HepG2 (cell line): Measurements from ENCODE around the gene EBP. TPM values are rescaled to one million over a fixed set of nuclear protein-coding genes. Genes with fewer than 3 reads are reported as not detected.

Experiments
- ATAC-seq: fragments of 200-7000 bp; cut with Tn5 transposase; 3 replicates; pipeline ENCODE4 v1.9.1; 2020; ENCODE audit warnings: mild to moderate bottlenecking, moderate library complexity
- BruUV-seq: library from RNA; stranded (reverse); fragments of 400-500 nt; replicated peaks from 2 replicates; lab custom pipeline; 2021; lab: Mats Ljungman, UMichigan
- CTCF ChIA-PET: fragments of 300-600 bp; formaldehyde crosslinking; extraction: SDS; loops from one replicate; lab custom pipeline; 2021; ENCODE audit warnings: low total read pairs, inconsistent platforms, low intra/inter-chr PET ratio; lab: Yijun Ruan, JAX
- POLR2A ChIA-PET: fragments of 350-600 bp; sonication (Branson Sonifier 250); formaldehyde crosslinking; loops from one replicate; lab custom pipeline; 2020; ENCODE audit warnings: antibody characterized with exemption, inconsistent platforms; lab: Yijun Ruan, JAX
- DNase-seq: peaks from one replicate; pipeline ENCODE4 v3.0.0-alpha.2; 2015; ENCODE audit warnings: low spot score
- FAIRE-seq: peaks from 3 replicates; lab custom pipeline; 2011; peaks lifted over from hg19 to GRCh38; lab: Jason Lieb, UNC
- H2AFZ ChIP-seq: one replicate; pipeline ENCODE4 v1.6.1; 2011; ENCODE audit warnings: low read length, inconsistent platforms
- H3K27ac ChIP-seq: fragments of 300-600 bp; 3 replicates; pipeline ENCODE4 v1.8.0; 2011; ENCODE audit warnings: mixed run types, mild to moderate bottlenecking, mixed read lengths, low read length, inconsistent platforms; ENCODE audit not compliant: insufficient read depth; ENCODE audit errors: extremely low read length
- H3K27me3 ChIP-seq, 2 experiments: fragments of 200-600 bp in 1 of 2; 2 replicates in 1 of 2; 3 replicates in 1 of 2; pipeline versions ENCODE4 v1.6.0 to v1.8.0; 2011; ENCODE audit warnings: low read length in 2 of 2, mild to moderate bottlenecking in 2 of 2, moderate library complexity in 2 of 2, inconsistent platforms in 1 of 2; ENCODE audit not compliant: insufficient read depth in 2 of 2, control insufficient read depth in 1 of 2
- H3K36me3 ChIP-seq, 2 experiments: fragments of 200-600 bp in 1 of 2; replicated peaks in 1 of 2; 2 replicates in 1 of 2; 3 replicates in 1 of 2; pipeline versions ENCODE4 v1.5.1 to v1.8.0; 2011; ENCODE audit warnings: low read length in 2 of 2, inconsistent platforms in 1 of 2; ENCODE audit not compliant: insufficient read depth in 2 of 2, control insufficient read depth in 1 of 2
- H3K4me1 ChIP-seq: 2 replicates; pipeline ENCODE4 v1.5.1; 2012; ENCODE audit warnings: low read length, inconsistent platforms; ENCODE audit not compliant: insufficient read depth
- H3K4me2 ChIP-seq: 2 replicates; pipeline ENCODE4 v1.6.0; 2011; ENCODE audit warnings: low read depth, low read length, inconsistent platforms
- H3K4me3 ChIP-seq, 3 experiments: fragments of 200-600 bp in 1 of 3; sonication (generic), shearing (Covaris generic) in 1 of 3; replicated peaks in 1 of 3; 2 replicates each; pipeline ENCODE4 v1.5.1; 2011 to 2016; ENCODE audit warnings: low read length in 3 of 3, inconsistent platforms in 2 of 3, low read depth in 2 of 3, mild to moderate bottlenecking in 2 of 3, control low read depth in 1 of 3, mixed read lengths in 1 of 3; ENCODE audit not compliant: insufficient read depth in 1 of 3
- H3K79me2 ChIP-seq: one replicate; pipeline ENCODE4 v1.6.1; 2011; ENCODE audit warnings: low read length, inconsistent platforms; ENCODE audit not compliant: insufficient read depth
- H3K9ac ChIP-seq: 2 replicates; pipeline ENCODE4 v1.6.0; 2011; ENCODE audit warnings: mild to moderate bottlenecking, low read depth, low read length, inconsistent platforms; ENCODE audit not compliant: insufficient read depth
- H3K9me3 ChIP-seq: 2 replicates; pipeline ENCODE4 v1.5.1; 2012; ENCODE audit warnings: mild to moderate bottlenecking, low read length
- H4K20me1 ChIP-seq: 2 replicates; pipeline ENCODE4 v1.6.0; 2011; ENCODE audit warnings: inconsistent platforms, mild to moderate bottlenecking, low read length, moderate library complexity; ENCODE audit not compliant: insufficient read depth
- GATAD2A ChIP-seq: IDR thresholded peaks from 2 replicates; pipeline ENCODE4 v1.6.1; 2016
- HMGA1 ChIP-seq: sonication (generic); formaldehyde crosslinking; conservative IDR thresholded peaks from 2 replicates; pipeline ENCODE4 v1.4.0; 2020; ENCODE audit warnings: missing genetic modification reagents
- KAT2B ChIP-seq: fragments of 150-350 bp; IDR thresholded peaks from 2 replicates; pipeline ENCODE4 v1.6.1; 2014; ENCODE audit warnings: low read depth, low read length, borderline replicate concordance
- MAZ ChIP-seq, 2 experiments: sonication (generic) in 1 of 2; formaldehyde crosslinking in 1 of 2; IDR thresholded peaks; 2 replicates each; pipeline versions ENCODE4 v1.5.0 to v1.6.1; 2012 to 2020; ENCODE audit warnings: low read depth in 2 of 2, mild to moderate bottlenecking in 2 of 2, borderline replicate concordance in 1 of 2, improper control_type of control experiment in 1 of 2, low read length in 1 of 2, missing genetic modification reagents in 1 of 2, moderate library complexity in 1 of 2
- ONECUT2 ChIP-seq: sonication (generic); formaldehyde crosslinking; IDR thresholded peaks from 2 replicates; pipeline ENCODE4 v1.4.0; 2020; ENCODE audit warnings: missing genetic modification reagents
- ZNF230 ChIP-seq: sonication (generic); formaldehyde crosslinking; IDR thresholded peaks from 2 replicates; pipeline ENCODE4 v1.4.0; 2020; ENCODE audit warnings: mild to moderate bottlenecking, missing genetic modification reagents
- ZNF253 ChIP-seq: sonication (generic); formaldehyde crosslinking; IDR thresholded peaks from 2 replicates; pipeline ENCODE4 v1.8.0; 2022; ENCODE audit warnings: mild to moderate bottlenecking, missing genetic modification reagents, borderline replicate concordance
- ZNF484 ChIP-seq: sonication (generic); formaldehyde crosslinking; IDR thresholded peaks from 2 replicates; pipeline ENCODE4 v1.5.1; 2020; ENCODE audit warnings: mild to moderate bottlenecking, low read depth, missing genetic modification reagents, borderline replicate concordance
- ZNF788 ChIP-seq: sonication (generic); formaldehyde crosslinking; IDR thresholded peaks from 2 replicates; pipeline ENCODE4 v1.5.0; 2020; ENCODE audit warnings: mild to moderate bottlenecking, missing genetic modification reagents, borderline replicate concordance
- WGBS: methylation state at CpG from one replicate; pipeline ENCODE4 v1.1.6; 2017; ENCODE audit warnings: low lambda C conversion rate; 5-methylcytosine and 5-hydroxymethylcytosine counted together
- in situ Hi-C: cut with HindIII; loops from 2 replicates; pipeline ENCODE4 v1.10.0; 2017; ENCODE audit warnings: low pct_unique_long_range_greater_than_20kb; ENCODE audit not compliant: extremely low pct_ligation_motif_present
- intact Hi-C: fragments of 100-400 bp; cut with micrococcal nuclease; formaldehyde crosslinking; loops from one replicate; pipeline ENCODE4 v1.10.0; 2022; ENCODE audit not compliant: unreplicated experiment
- polyA plus RNA-seq, 8 experiments: library from polyadenylated mRNA; depleted of rRNA in 3 of 8; stranded (reverse) in 7 of 8; unstranded in 1 of 8; fragments of >200 nt; fragmentation: Illumina TruSeq in 4 of 8; extraction: Trizol in 4 of 8; gene quantifications; 2 replicates each; pipeline versions ENCODE4 v1.2.1 to v1.2.3, GENCODE V29; 2011 to 2016; ENCODE audit warnings: low read depth in 4 of 8, missing spikeins in 1 of 8, mixed read lengths in 1 of 8; ENCODE audit not compliant: insufficient read depth in 1 of 8
- total RNA-seq, 5 experiments: library from RNA; depleted of rRNA; stranded (reverse); fragments of >200 nt; fragmentation: Illumina TruSeq; extraction: Trizol; gene quantifications; 2 replicates each; pipeline ENCODE4 v1.2.3, GENCODE V29; 2016; ENCODE audit warnings: low read depth in 1 of 5
- TF ChIP-seq, protein P1 (sequence below): sonication (generic); formaldehyde crosslinking; IDR thresholded peaks from 2 replicates; pipeline ENCODE4 v1.8.1; 2023; ENCODE audit warnings: missing genetic modification reagents, inconsistent platforms, borderline replicate concordance
- TF ChIP-seq, protein P2 (sequence below): sonication (generic); formaldehyde crosslinking; IDR thresholded peaks from 2 replicates; pipeline ENCODE4 v1.5.1; 2020; ENCODE audit warnings: mild to moderate bottlenecking, missing genetic modification reagents, moderate library complexity
- TF ChIP-seq, protein P3 (sequence below): sonication (generic); formaldehyde crosslinking; IDR thresholded peaks from 2 replicates; pipeline ENCODE4 v1.4.0; 2020; ENCODE audit warnings: missing genetic modification reagents

The EBP gene
- total and polyA plus RNA-seq, 2 of the 13 experiments (the other 11 are each of a cell fraction or from before 2014, with no cell fraction given), result 106 to 260 TPM

DNA sequence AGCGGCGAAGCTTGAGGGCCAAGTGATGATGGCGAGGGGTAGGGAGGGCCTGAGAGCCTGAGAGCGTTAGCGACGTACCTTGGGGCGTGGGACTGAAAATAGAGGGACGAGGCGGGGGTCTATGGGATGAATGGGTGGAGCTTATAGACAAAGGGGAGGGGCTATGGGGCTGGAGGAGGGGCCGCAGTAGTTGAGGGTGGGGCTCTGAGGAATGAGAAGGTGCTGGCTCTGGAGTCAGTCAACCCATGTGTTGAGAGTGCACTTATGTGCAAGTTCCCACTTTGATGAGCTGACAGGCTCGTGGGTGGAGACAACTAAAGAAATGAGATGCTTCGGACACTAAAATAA, 18.4 kb downstream of the EBP start (continued):
- TF ChIP-seq, protein P1, sequence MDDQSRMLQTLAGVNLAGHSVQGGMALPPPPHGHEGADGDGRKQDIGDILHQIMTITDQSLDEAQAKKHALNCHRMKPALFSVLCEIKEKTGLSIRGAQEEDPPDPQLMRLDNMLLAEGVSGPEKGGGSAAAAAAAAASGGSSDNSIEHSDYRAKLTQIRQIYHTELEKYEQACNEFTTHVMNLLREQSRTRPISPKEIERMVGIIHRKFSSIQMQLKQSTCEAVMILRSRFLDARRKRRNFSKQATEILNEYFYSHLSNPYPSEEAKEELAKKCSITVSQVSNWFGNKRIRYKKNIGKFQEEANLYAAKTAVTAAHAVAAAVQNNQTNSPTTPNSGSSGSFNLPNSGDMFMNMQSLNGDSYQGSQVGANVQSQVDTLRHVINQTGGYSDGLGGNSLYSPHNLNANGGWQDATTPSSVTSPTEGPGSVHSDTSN (CRISPR knock-in tag), result no peak
- TF ChIP-seq ZNF484 (CRISPR knock-in tag), result no peak
- TF ChIP-seq, protein P2, sequence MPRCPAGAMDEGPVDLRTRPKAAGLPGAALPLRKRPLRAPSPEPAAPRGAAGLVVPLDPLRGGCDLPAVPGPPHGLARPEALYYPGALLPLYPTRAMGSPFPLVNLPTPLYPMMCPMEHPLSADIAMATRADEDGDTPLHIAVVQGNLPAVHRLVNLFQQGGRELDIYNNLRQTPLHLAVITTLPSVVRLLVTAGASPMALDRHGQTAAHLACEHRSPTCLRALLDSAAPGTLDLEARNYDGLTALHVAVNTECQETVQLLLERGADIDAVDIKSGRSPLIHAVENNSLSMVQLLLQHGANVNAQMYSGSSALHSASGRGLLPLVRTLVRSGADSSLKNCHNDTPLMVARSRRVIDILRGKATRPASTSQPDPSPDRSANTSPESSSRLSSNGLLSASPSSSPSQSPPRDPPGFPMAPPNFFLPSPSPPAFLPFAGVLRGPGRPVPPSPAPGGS (CRISPR knock-in tag), result no peak
- TF ChIP-seq ZNF253 (CRISPR knock-in tag), result no peak
- TF ChIP-seq ZNF230, result 0 out of 2 replicates have a peak, but pooled peaks have one; percentile 11
- no peak for TF ChIP-seq KAT2B
- TF ChIP-seq MAZ (IDR thresholded peaks at IDR 0.05; ENCODE audit: borderline replicate concordance, low read depth, low read length), result no peak
- 0 out of 2 replicates have a peak, but pooled peaks have one; percentile 3 for TF ChIP-seq MAZ (CRISPR knock-in tag; IDR thresholded peaks at IDR 0.05; ENCODE audit: low read depth)
- TF ChIP-seq ONECUT2 (CRISPR knock-in tag), result no peak
- TF ChIP-seq GATAD2A (CRISPR knock-in tag), result no peak
- TF ChIP-seq HMGA1, result no peak

DNA sequence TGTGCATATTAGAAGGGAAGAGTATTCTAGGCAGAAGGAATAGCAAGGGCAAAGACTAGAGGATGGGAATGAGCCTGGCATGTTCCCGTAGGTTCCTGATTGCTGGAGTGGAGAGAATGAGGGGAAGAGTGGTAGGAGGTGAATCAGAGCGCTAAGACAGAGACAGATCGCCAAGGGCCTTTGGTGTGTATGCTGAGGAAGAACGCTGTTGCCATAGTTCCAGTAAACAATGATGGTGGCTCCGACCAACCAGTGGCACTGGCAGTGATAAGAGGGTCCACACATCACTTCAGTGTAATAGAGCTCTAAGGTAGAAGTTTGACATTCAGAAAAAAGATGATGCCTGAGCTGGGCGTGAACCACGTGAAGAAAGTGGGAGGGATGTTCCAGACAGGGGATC, 18.9 kb downstream of the EBP start:
- DNase-seq (no peak), ATAC-seq (no peak), FAIRE-seq (no peak)
- in situ Hi-C loops, result no loop called here
- TF ChIP-seq, protein P3, sequence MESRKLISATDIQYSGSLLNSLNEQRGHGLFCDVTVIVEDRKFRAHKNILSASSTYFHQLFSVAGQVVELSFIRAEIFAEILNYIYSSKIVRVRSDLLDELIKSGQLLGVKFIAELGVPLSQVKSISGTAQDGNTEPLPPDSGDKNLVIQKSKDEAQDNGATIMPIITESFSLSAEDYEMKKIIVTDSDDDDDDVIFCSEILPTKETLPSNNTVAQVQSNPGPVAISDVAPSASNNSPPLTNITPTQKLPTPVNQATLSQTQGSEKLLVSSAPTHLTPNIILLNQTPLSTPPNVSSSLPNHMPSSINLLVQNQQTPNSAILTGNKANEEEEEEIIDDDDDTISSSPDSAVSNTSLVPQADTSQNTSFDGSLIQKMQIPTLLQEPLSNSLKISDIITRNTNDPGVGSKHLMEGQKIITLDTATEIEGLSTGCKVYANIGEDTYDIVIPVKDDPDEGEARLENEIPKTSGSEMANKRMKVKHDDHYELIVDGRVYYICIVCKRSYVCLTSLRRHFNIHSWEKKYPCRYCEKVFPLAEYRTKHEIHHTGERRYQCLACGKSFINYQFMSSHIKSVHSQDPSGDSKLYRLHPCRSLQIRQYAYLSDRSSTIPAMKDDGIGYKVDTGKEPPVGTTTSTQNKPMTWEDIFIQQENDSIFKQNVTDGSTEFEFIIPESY (CRISPR knock-in tag), result 0 out of 2 replicates have a peak, but pooled peaks have one; percentile 10
- no peak for TF ChIP-seq ZNF788 (CRISPR knock-in tag)
- Histone ChIP-seq H3K4me1 (peaks cover 23% of the 10 kb centered on the region), H4K20me1 (no peaks in the 10 kb centered on the region), H3K9me3 (no peaks in the 10 kb centered on the region), H2AFZ (no peak overlapping the region), H3K4me2 (peak overlapping the region; percentile 74), H3K9ac (peak overlapping the region; percentile 64; the same call in 1 of the 2 replicates), H3K27me3 (no peaks in the 10 kb centered on the region), H3K36me3 (no peaks in the 10 kb centered on the region; a peak in 1 of 5 replicates), H3K4me3 (peak overlapping the region; percentile 54 to 75 (median 69); a peak in 4 of 6 replicates), H3K27ac (peak overlapping the region; percentile 54), H3K79me2 (peaks cover 10% of the 10 kb centered on the region)
- CTCF ChIA-PET, result no interaction called here
- POLR2A ChIA-PET, result interaction anchor here (1.6 to 3.1 kb wide), 3 partner anchors 10 to 34 kb away, joined by 5 to 28 read pairs (median 25); partner anchors contain the start of genes EBP and RBM3
- TSS peak; percentile 69 for BruUV-seq
- 89% methylated on average over 7 of the region's 7 CpGs for WGBS
- intact Hi-C loops, result no loop called here
